ENCODE data around the gene MRPS10. TPM values are rescaled to one million over a fixed set of nuclear protein-coding genes. Genes with fewer than 3 reads are reported as not detected.
A peak's percentile ranks its signal among the peaks of the same experiment; 100 is the strongest.
"Not testable (repeated sequence)": the region's sequence is repeated elsewhere in the genome, so short reads cannot be mapped to it uniquely, and the experiment has no call there.

Gene MRPS10
- total RNA-seq, 1 experiment from 2014 or later, result 91.1 TPM

- Histone ChIP-seq H3K9me3 (replicated peaks) (no peaks in the 10 kb centered on the region), H3K36me3 (peaks cover 68% of the 10 kb centered on the region), H3K4me1 (replicated peaks) (peaks cover 4% of the 10 kb centered on the region), H3K27me3 (replicated peaks) (no peaks in the 10 kb centered on the region), H3K4me3 (no peak overlapping the region), H3K27ac (no peak overlapping the region)
- no peak for DNase-seq (ENCODE audit: low read depth in 1 of 2, low spot score in 2 of 2)
These were observed 5.9 kb downstream of the MRPS10 start for GRCh38 chr6:42211726-42212125.

GRCh38 chr6:42210551-42210950 lies 7.1 kb downstream of the MRPS10 start:
- no peaks in the 10 kb centered on the region for H3K27me3 ChIP-seq (replicated peaks)
- H3K36me3 ChIP-seq, result peaks cover 72% of the 10 kb centered on the region
- no peak overlapping the region for H3K27ac ChIP-seq
- DNase-seq (ENCODE audit: low read depth in 1 of 2, low spot score in 2 of 2), result no peak
- no peaks in the 10 kb centered on the region for H3K4me1 ChIP-seq (replicated peaks)
- H3K9me3 ChIP-seq (replicated peaks), result no peaks in the 10 kb centered on the region
- no peak overlapping the region for H3K4me3 ChIP-seq

GRCh38 chr6:42207559-42207958 lies 10.1 kb downstream of the MRPS10 start:
- not testable (repeated sequence) for H3K27me3 ChIP-seq (replicated peaks); H3K27ac ChIP-seq; H3K4me3 ChIP-seq; H3K4me1 ChIP-seq (replicated peaks); H3K9me3 ChIP-seq (replicated peaks); DNase-seq (ENCODE audit: low read depth in 1 of 2, low spot score in 2 of 2)
- peaks cover 74% of the 10 kb centered on the region for H3K36me3 ChIP-seq

GRCh38 chr6:42204768-42205282 lies 12.8 kb downstream of the MRPS10 start:
- no peaks in the 10 kb centered on the region for H3K9me3 ChIP-seq (replicated peaks)
- DNase-seq (ENCODE audit: low read depth in 1 of 2, low spot score in 2 of 2), result no peak
- no peaks in the 10 kb centered on the region for H3K27me3 ChIP-seq (replicated peaks)
- H3K27ac ChIP-seq, result no peak overlapping the region
- no peak overlapping the region for H3K4me3 ChIP-seq
- peaks cover 49% of the 10 kb centered on the region for H3K36me3 ChIP-seq
- H3K4me1 ChIP-seq (replicated peaks), result peaks cover 9% of the 10 kb centered on the region

- Histone ChIP-seq H3K27ac (no peak overlapping the region), H3K9me3 (replicated peaks) (no peaks in the 10 kb centered on the region), H3K36me3 (peaks cover 33% of the 10 kb centered on the region), H3K4me1 (replicated peaks) (peaks cover 18% of the 10 kb centered on the region), H3K4me3 (no peak overlapping the region), H3K27me3 (replicated peaks) (no peaks in the 10 kb centered on the region)
- DNase-seq (ENCODE audit: low read depth in 1 of 2, low spot score in 2 of 2), result no peak
These were observed 14.5 kb downstream of the MRPS10 start for GRCh38 chr6:42203183-42203582.

GRCh38 chr6:42202131-42202915 lies 15.3 kb downstream of the MRPS10 start:
- H3K9me3 ChIP-seq (replicated peaks); DNase-seq (ENCODE audit: low read depth in 1 of 2, low spot score in 2 of 2); H3K27me3 ChIP-seq (replicated peaks); H3K27ac ChIP-seq; H3K4me3 ChIP-seq: not testable (repeated sequence)
- H3K36me3 ChIP-seq, result peaks cover 26% of the 10 kb centered on the region
- H3K4me1 ChIP-seq (replicated peaks), result peaks cover 27% of the 10 kb centered on the region

GRCh38 chr6:42201382-42201781 lies 16.3 kb downstream of the MRPS10 start:
- no peak overlapping the region for H3K27ac ChIP-seq
- no peaks in the 10 kb centered on the region for H3K27me3 ChIP-seq (replicated peaks)
- DNase-seq (ENCODE audit: low read depth in 1 of 2, low spot score in 2 of 2), result no peak
- H3K36me3 ChIP-seq, result peaks cover 21% of the 10 kb centered on the region
- H3K9me3 ChIP-seq (replicated peaks), result no peaks in the 10 kb centered on the region
- peaks cover 28% of the 10 kb centered on the region for H3K4me1 ChIP-seq (replicated peaks)
- H3K4me3 ChIP-seq, result no peak overlapping the region

- H3K36me3 ChIP-seq, result peaks cover 15% of the 10 kb centered on the region
- H3K4me3 ChIP-seq, result no peak overlapping the region
- peaks cover 28% of the 10 kb centered on the region for H3K4me1 ChIP-seq (replicated peaks)
- no peaks in the 10 kb centered on the region for H3K9me3 ChIP-seq (replicated peaks)
- DNase-seq (ENCODE audit: low read depth in 1 of 2, low spot score in 2 of 2), result peak in 1 of 2 experiments; percentile 70
- H3K27me3 ChIP-seq (replicated peaks), result no peaks in the 10 kb centered on the region
- H3K27ac ChIP-seq, result peak overlapping the region; percentile 46
These were observed 17.6 kb downstream of the MRPS10 start for GRCh38 chr6:42200035-42200434.

- Histone ChIP-seq H3K9me3 (replicated peaks) (no peaks in the 10 kb centered on the region), H3K27ac (peak overlapping the region; percentile 46; the same call in 1 of the 2 replicates), H3K27me3 (replicated peaks) (no peaks in the 10 kb centered on the region), H3K4me1 (replicated peaks) (peaks cover 28% of the 10 kb centered on the region), H3K36me3 (peaks cover 10% of the 10 kb centered on the region), H3K4me3 (no peak overlapping the region)
- DNase-seq (ENCODE audit: low read depth in 1 of 2, low spot score in 2 of 2), result no peak
These were observed 18.3 kb downstream of the MRPS10 start for GRCh38 chr6:42199106-42199981.

- H3K4me3 ChIP-seq, result no peak overlapping the region
- H3K27me3 ChIP-seq (replicated peaks), result no peaks in the 10 kb centered on the region
- H3K4me1 ChIP-seq (replicated peaks), result peaks cover 35% of the 10 kb centered on the region
- DNase-seq (ENCODE audit: low read depth in 1 of 2, low spot score in 2 of 2), result peak; percentile 66 to 75
- peaks cover 1% of the 10 kb centered on the region for H3K36me3 ChIP-seq
- no peaks in the 10 kb centered on the region for H3K9me3 ChIP-seq (replicated peaks)
- H3K27ac ChIP-seq, result peak overlapping the region; percentile 40
These were observed 19.9 kb downstream of the MRPS10 start for GRCh38 chr6:42197555-42198362.

- Histone ChIP-seq H3K27me3 (replicated peaks) (no peaks in the 10 kb centered on the region), H3K9me3 (replicated peaks) (no peaks in the 10 kb centered on the region), H3K4me3 (no peak overlapping the region), H3K36me3 (no peaks in the 10 kb centered on the region; the same call in 1 of the 2 replicates), H3K4me1 (replicated peaks) (peaks cover 32% of the 10 kb centered on the region), H3K27ac (no peak overlapping the region)
- no peak for DNase-seq (ENCODE audit: low read depth in 1 of 2, low spot score in 2 of 2)
These were observed 22.2 kb downstream of the MRPS10 start for GRCh38 chr6:42195415-42195814.

- no peak for DNase-seq (ENCODE audit: low read depth in 1 of 2, low spot score in 2 of 2)
- Histone ChIP-seq H3K36me3 (no peaks in the 10 kb centered on the region; the same call in 1 of the 2 replicates), H3K27ac (no peak overlapping the region), H3K4me1 (replicated peaks) (peaks cover 19% of the 10 kb centered on the region), H3K27me3 (replicated peaks) (no peaks in the 10 kb centered on the region), H3K9me3 (replicated peaks) (no peaks in the 10 kb centered on the region), H3K4me3 (no peak overlapping the region)
These were observed 23.6 kb downstream of the MRPS10 start for GRCh38 chr6:42194056-42194455.

GRCh38 chr6:42193491-42193894 lies 24.2 kb downstream of the MRPS10 start:
- peak in 1 of 2 experiments; percentile 18 for DNase-seq (ENCODE audit: low read depth in 1 of 2, low spot score in 2 of 2)
- no peaks in the 10 kb centered on the region for H3K9me3 ChIP-seq (replicated peaks)
- peaks cover 19% of the 10 kb centered on the region for H3K4me1 ChIP-seq (replicated peaks)
- no peak overlapping the region for H3K27ac ChIP-seq
- no peaks in the 10 kb centered on the region for H3K27me3 ChIP-seq (replicated peaks)
- no peak overlapping the region for H3K4me3 ChIP-seq
- no peaks in the 10 kb centered on the region; the same call in 1 of the 2 replicates for H3K36me3 ChIP-seq
